A549 (cell line): ENCODE measurements around the gene UBA7.

Experiments
- CEBPB ChIP-seq, 2 experiments: fragments of >200 bp in 1 of 2; sonication (Bioruptor Twin) in 1 of 2; formaldehyde crosslinking in 1 of 2; IDR thresholded peaks; 2 replicates each; pipeline ENCODE4 v1.6.1; 2012 to 2016
- CTCF ChIP-seq: fragments of >200 bp; sonication (Bioruptor Twin); formaldehyde crosslinking; IDR thresholded peaks from 3 replicates; pipeline ENCODE4 v1.5.1; 2016
- EP300 ChIP-seq, 2 experiments: fragments of >200 bp; sonication (Bioruptor Twin); formaldehyde crosslinking; IDR thresholded peaks; 2 replicates in 1 of 2; 3 replicates in 1 of 2; pipeline ENCODE4 v1.6.1; 2016 to 2017
- HMGXB4 ChIP-seq: fragments of 250-450 bp; sonication (Bioruptor Pico); IDR thresholded peaks from 2 replicates; pipeline ENCODE4 v1.5.0; 2021; ENCODE audit warnings: mild to moderate bottlenecking, moderate library complexity, borderline replicate concordance
- NR3C1 ChIP-seq: fragments of >200 bp; sonication (Bioruptor Twin); formaldehyde crosslinking; IDR thresholded peaks from 3 replicates; pipeline ENCODE4 v1.6.1; 2017
- POLR2A ChIP-seq: IDR thresholded peaks from 2 replicates; pipeline ENCODE4 v1.6.1; 2012; ENCODE audit warnings: mild to moderate bottlenecking, low read length
- RNF2 ChIP-seq: fragments of 200-600 bp; sonication (generic); IDR thresholded peaks from 2 replicates; pipeline ENCODE4 v1.6.1; 2016; ENCODE audit warnings: low read depth, mild to moderate bottlenecking, antibody characterized with exemption, moderate library complexity, borderline replicate concordance
- SMC3 ChIP-seq: fragments of >200 bp; sonication (Bioruptor Twin); formaldehyde crosslinking; IDR thresholded peaks from 3 replicates; pipeline ENCODE4 v1.6.1; 2018; ENCODE audit warnings: inconsistent platforms
- SREBF2 ChIP-seq: fragments of 450-650 bp; IDR thresholded peaks from 2 replicates; pipeline ENCODE4 v1.6.1; 2014; ENCODE audit warnings: mild to moderate bottlenecking, moderate library complexity
- USF2 ChIP-seq: fragments of 450-650 bp; IDR thresholded peaks from 2 replicates; pipeline ENCODE4 v1.6.1; 2014; ENCODE audit warnings: antibody characterized with exemption
- ZNF302 ChIP-seq: fragments of 250-450 bp; sonication (Bioruptor Pico); IDR thresholded peaks from 2 replicates; pipeline ENCODE4 v1.9.0; 2021; ENCODE audit warnings: inconsistent platforms, mild to moderate bottlenecking, moderate library complexity

- TF ChIP-seq SREBF2 (no peak), NR3C1 (no peak), ZNF302 (CRISPR knock-in tag) (no peak), HMGXB4 (CRISPR knock-in tag) (no peak), USF2 (no peak), CTCF (no peak), RNF2 (no peak), CEBPB (IDR thresholded peaks at IDR 0.05) (no peak), SMC3 (no peak), EP300 (IDR thresholded peaks at IDR 0.05) (no peak), POLR2A (no peak)
Observed at GRCh38 chr3:49787182-49787464, 26.6 kb downstream of the UBA7 start.
